NCI-H524 (cell line): ENCODE data around the gene TGIF2.
A peak's percentile ranks its signal among the peaks of the same experiment; 100 is the strongest.

ENCODE experiments used
- DNase-seq, 2 experiments: peaks; one replicate each; lab custom pipeline; 2025; lab: John Stamatoyannopoulos, UW

Gene TGIF2

GRCh38 chr20:36573103-36573797 lies at the start of gene TGIF2:
TGIF2 (plus strand) TSS chr20:36573597; CDS start chr20:36578775, 5,178 bp downstream.
- DNase-seq = peak; percentile 73 to 90

GRCh38 chr20:36525620-36526365 lies 47.6 kb upstream of the TGIF2 start:
- DNase-seq = no peak

GRCh38 chr20:36526521-36527011 lies 46.8 kb upstream of the TGIF2 start:
- no peak for DNase-seq

DNA sequence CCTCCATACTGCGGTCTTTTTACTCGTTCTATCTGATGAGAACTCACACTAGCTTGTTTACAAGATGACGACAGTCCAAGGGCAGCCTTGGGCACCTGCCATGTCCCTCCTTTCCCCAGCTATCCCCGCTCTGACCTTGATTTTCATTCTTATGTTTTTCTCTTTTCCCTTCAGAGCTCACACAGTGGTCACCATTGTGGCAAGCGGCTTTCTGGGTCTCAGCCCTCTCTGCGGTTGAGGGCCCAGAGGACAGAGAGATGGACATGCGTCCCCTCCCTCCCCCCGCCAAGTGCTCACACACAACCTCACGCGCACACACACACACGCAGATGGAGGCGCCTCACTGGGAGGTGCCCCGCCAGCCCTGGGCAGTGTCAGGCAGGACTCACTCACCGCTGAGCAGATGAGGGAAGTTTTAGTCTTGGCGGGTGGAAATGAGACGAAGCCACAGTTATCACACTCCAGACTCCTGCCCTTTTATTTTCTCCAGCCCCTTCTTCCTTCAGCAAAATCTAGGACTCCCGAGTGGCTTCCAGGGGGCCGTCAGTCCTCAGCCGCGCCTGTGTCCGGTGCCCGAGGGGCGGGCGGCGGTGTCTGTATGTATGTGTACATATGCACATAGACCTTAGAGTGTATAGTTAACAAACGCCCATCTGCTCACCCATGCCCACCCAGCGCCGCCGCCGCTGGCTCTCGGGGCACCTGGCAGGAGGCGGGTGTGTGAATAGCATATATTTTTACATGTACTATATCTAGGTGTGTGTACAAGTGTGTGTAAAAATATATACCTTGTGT lies 45.9 kb upstream of the TGIF2 start:
- peak; percentile 47 to 68 for DNase-seq

DNA sequence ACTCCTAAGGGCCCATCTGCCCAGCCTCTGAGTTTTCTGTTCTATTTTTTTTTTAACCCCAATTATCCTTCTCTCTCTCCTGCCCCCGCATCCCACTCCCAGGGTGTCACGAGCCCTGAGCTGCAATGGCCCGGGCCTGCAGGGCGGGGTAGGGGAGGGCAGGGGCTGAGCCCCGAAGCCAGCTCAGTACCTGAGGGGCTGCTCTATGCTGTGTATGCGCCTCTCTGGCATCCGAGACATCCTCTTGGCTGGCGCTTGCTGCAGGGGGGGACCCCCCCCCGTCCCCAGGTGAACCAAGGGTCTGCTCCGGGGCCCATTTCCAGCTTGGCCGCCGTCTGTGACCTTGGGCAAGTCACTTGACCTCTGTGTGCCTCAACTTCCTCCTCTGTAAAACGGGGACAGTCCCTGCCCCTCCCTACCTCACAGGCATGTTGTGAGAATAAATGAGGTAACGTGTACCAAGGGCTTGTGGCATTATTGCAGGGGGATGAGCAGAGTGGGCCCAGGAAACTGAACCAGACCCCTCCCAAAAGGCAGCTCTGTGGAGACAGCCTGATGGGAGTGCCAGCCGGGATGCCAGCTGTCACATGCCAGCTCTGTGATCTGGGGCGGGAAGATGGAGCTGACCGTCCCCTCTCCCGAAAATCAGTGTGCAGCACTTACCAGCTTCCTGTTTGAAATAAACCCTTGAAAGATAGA lies 45.1 kb upstream of the TGIF2 start:
- peak; percentile 64 to 78 for DNase-seq

DNA sequence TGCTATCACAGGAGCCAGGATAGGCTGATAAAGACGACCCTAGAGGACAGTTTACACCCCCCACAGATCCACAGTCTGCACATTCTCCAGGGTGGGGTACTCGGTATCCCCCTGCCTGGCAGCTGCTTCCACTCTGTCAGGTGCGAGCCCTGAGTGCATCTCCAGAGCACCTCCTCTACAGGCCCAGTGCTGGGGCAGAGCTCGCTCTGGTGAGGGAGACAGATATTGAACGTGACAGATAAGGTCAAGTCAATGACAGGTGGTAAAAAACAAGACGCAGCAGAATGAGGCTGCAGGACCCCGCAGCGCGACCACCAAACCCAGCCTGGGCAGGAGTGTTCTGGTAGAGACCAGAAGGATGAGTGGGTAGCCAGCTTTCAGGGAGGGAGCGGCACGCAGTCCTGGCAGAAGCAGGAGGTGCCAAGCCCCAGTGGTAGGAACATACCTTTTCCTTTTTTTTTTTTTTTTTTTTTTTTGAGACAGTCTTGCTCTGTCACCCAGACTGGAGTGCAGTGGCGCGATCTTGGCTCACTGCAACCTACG lies 44.5 kb upstream of the TGIF2 start:
- DNase-seq = peak; percentile 56 to 78

DNA sequence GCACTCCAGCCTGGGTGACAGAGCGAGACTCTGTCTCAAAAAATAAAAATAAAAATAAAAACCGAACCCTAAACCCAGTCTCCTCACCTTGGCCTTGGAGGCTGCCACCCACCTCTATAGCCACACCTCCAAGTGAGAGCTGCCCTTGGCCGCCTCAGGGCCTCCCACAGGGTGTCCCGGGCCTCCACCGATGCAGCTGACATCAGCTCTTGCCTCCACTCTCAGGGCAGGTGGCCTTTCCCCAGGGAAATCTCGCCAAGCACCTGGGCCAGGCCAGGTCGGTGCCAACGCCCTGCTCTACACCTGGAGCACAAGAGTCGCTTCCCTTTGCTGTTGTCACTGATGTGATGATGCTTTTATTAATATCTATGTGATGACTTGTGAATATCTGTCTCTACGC lies 41.0 kb upstream of the TGIF2 start:
- no peak for DNase-seq

DNA sequence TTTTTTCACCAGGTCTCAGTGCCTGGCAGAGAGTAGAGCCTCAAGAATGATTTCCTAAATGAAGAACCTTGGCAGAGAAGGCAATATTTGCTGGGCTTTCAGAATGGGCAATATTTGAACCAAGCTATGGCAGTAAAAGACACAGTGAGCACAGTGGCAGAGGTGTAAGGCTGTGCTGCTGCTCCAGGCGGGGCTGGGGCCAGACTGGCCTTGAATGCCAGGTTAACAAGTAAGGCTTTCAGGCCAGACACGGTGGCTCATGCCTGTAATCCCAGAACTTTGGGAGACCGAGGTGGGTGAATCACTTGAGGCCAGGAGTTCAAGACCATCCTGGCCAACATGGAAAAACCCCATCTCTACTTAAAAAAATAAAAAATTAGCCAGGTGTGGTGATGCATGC lies 40.6 kb upstream of the TGIF2 start:
- DNase-seq = no peak

- no peak for DNase-seq
Observed at GRCh38 chr20:36538026-36538722, 35.2 kb upstream of the TGIF2 start.

DNA sequence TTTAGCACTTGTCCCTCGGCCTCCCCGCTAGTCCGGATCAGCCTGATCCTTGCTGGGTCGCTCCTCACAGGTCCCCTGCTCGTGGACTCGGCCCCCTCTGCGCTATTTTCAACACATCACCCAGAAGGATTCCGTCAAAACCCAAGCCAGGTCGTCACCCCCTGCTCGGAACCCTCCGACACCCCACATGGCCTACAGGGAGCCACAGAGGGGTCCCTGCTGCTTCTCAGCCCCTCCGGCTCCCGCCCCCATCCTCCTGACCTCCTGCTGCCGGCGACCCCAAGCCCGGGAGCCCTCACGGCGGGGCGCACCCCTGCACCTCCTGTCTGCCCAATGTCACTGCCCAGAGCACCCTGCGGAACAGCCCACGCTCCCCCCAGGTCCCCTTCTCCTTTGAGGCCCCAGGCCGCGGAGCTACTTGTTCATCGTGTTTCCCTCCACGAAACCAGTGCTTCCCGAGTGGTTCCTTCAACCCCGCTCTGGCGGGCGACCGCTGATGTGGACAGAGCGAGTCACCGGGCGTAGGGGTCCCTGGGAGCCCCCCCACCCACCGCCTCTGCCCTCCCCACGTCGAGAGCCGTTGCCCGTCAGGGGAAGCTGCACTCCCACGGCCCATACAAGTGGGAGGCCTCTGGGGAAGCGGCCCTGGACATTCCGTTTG lies 32.7 kb upstream of the TGIF2 start:
- no peak for DNase-seq

GRCh38 chr20:36541227-36541767 lies 32.1 kb upstream of the TGIF2 start, which contains the start of gene MYL9:
MYL9 (plus strand) TSS chr20:36541519; CDS start chr20:36544885, 3,366 bp downstream.
- DNase-seq = no peak

DNA sequence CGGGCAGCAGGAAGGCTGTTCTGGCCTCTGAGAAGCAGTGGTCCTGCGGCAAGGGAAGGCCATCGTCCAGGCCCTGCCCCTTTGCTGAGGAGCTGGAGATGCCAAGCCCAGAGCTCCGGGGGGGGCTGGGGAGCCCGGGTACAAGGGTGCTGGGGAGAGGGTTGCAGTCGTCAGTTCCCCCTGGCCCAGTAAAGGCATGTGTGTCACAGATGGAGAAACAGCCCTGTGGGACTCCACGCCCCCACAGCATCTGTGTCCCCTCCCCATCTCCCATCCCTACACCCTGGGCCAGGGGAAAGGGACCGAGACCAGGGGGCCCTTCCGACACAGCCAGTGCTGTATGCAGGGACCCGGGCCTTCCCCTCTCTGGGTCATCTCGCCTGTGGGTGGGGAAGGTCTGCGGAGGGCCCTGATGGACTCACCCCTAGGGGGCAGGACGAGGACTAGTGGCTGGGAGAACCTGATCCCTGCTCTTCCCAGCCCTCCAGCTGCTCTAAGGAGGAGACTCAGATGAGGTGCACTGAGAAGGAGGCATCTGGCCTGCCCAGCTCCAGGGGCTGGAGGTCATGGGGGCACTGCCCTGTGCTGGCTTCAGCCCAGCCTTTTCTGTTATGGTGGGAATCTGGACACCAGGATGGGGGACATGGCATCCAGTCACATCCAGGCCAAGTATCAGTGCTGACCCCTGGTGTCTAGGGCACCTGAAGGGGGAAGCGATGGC lies 31.5 kb upstream of the TGIF2 start:
- peak; percentile 13 to 59 for DNase-seq

GRCh38 chr20:36542516-36543183 lies 30.7 kb upstream of the TGIF2 start:
- DNase-seq = no peak

DNA sequence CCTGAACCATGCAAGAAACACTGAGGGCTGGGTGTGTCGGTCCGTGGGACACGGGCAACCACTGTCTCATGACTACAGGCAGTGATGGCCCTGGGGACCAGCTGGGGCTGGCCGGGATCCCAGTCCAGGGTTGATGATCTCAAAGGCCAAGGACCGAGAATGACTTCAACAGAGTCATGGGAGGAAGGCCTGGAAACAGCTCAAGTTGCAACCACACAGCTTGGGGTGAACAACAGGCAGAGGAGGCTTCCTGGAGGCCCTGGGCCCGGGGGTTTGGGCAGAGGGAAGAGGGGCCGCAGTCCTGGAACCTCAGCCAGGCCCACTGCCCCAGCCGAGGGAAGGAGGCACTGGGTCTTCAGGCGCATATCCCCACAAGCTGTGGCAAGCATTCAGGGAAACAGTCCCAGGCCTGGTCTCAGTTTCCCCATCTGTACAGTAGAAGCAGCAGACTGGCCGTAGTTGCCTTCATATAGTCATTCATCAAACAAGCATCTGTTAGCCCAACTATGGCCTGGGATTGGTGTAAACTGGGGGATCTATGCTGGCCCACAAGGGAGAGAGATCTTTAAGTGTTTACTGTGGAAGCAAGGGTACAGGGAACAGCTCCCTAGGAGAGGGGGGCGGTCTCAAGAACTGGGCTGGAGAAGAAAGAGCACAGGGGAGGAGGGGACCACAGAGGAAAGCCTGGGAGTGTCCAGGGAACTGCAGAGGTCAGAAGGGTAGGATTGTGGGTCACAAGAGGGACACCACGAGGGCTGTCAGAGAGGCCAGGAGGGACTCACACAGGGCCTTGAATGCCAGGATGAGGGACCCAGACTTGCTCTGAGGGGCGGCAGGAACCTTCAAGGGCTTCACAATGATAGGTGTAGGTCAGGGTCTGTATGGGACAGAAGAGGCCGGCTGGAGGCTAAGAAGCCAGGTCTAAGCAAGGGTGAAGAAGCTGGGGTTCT lies 29.9 kb upstream of the TGIF2 start:
- DNase-seq = no peak

DNA sequence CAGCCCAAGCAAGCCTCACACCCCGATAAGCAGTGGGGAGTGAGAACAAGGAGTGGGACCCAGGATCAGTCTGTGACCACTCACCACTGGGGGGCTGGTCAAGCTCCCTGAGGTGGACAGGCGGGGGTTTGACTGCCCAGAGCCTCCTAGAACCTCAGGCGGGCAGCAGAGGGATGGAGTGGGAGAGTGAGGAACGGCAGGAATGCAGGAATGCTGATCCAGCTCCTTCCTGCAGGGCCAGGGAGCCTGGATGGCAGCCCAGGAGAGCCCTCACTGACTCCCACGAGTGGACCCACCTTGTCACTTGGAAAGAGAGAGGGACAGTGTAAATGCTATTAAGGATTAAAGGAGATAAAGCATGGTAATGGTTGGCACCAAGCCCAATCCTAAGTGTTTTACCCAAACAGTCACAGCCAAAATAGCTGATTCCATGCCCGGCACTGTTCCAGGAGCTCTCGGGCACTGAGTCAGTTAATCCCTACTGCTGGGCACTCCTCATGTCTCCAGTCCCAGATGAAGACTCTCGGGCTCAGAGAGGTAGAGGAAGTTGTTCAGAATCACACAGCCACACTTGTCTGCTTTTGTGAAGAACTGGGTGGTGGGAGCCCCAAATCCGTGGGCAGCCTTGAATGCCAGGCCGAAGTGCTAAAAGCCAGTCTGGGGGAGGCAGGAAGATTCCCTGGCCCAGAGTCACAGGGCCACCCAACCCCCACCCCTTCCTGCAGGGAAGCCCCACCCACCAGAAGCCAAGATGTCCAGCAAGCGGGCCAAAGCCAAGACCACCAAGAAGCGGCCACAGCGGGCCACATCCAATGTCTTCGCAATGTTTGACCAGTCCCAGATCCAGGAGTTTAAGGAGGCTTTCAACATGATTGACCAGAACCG lies 29.0 kb upstream of the TGIF2 start:
- peak; percentile 40 to 59 for DNase-seq

DNA sequence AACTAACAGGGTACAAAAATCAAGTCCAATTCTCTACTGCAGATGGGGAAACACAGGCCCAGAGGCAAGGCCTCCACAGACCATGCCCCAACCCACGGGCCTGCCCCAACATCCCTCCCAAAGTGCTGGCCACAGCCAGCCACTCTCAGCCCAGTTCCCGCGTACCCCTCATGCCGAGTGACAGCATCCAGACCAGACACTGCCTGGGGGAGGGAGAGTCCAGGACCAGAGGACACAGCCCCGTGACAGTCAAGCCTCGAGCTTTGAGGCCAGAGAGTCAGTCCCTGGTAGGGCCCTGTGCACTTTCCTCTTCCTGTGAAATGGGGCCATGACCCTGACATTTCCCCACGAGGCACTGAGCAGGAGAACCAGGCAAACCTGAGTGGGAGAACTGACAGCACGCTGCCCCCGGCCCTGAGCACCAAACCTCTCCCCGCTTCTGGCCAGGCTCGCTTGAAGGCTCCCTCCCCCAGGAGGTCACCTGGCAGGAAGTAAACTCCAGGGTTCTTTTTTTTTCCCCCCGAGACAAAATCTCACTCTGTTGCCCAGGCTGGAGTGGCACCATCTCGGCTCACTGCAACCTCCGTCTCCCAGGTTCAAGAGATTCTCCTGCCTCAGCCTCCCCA lies 27.2 kb upstream of the TGIF2 start:
- DNase-seq = no peak
